OCI-LY1 (cell line): Measurements from ENCODE around the gene EIF3J.

Source experiments
- EZH2 ChIP-seq: fragments of 200-600 bp; sonication (generic), shearing (Covaris generic); IDR thresholded peaks from 2 replicates; pipeline ENCODE4 v1.8.0; 2017; ENCODE audit warnings: borderline replicate concordance, mixed run types, mild to moderate bottlenecking, antibody characterized with exemption, low read length, moderate library complexity, mixed read lengths
- TF ChIP-seq, protein P1 (sequence below): fragments of 200-600 bp; sonication (generic), shearing (Covaris generic); IDR thresholded peaks from 2 replicates; pipeline ENCODE4 v1.5.1; 2017; ENCODE audit warnings: mild to moderate bottlenecking, antibody characterized with exemption, low read length, moderate library complexity, mixed read lengths

DNA sequence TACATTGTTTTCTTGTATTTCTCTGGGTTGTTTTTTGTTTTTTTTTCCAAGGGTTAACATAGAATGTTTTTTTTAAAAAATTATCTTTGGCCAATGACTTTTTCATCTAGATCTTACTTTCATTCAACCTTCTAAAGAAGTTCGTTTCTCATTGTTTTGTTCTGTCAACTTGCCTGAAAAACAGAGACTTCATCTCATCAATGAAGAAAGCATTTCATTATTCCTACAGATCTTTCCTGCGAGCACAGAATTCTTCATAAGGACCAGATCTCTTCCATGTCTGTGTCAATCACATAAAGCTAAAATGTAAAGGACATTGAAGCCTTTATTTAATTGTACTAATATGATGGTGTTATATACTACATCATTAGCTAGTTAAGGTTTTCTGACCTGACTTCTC, 9.7 kb upstream of the EIF3J start:
- TF ChIP-seq EZH2: no peak
- TF ChIP-seq, protein P1, sequence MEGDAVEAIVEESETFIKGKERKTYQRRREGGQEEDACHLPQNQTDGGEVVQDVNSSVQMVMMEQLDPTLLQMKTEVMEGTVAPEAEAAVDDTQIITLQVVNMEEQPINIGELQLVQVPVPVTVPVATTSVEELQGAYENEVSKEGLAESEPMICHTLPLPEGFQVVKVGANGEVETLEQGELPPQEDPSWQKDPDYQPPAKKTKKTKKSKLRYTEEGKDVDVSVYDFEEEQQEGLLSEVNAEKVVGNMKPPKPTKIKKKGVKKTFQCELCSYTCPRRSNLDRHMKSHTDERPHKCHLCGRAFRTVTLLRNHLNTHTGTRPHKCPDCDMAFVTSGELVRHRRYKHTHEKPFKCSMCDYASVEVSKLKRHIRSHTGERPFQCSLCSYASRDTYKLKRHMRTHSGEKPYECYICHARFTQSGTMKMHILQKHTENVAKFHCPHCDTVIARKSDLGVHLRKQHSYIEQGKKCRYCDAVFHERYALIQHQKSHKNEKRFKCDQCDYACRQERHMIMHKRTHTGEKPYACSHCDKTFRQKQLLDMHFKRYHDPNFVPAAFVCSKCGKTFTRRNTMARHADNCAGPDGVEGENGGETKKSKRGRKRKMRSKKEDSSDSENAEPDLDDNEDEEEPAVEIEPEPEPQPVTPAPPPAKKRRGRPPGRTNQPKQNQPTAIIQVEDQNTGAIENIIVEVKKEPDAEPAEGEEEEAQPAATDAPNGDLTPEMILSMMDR: no peak
